ENCODE data around the gene CFB. TPM values are rescaled to one million over a fixed set of nuclear protein-coding genes. Genes with fewer than 3 reads are reported as not detected.

CFB gene
- total and polyA plus RNA-seq, 9 of the 15 experiments (the other 6 are each of a cell fraction or from before 2014, with no cell fraction given): 0.08 to 0.91 (median 0.22) TPM; not detected in 4

DNA sequence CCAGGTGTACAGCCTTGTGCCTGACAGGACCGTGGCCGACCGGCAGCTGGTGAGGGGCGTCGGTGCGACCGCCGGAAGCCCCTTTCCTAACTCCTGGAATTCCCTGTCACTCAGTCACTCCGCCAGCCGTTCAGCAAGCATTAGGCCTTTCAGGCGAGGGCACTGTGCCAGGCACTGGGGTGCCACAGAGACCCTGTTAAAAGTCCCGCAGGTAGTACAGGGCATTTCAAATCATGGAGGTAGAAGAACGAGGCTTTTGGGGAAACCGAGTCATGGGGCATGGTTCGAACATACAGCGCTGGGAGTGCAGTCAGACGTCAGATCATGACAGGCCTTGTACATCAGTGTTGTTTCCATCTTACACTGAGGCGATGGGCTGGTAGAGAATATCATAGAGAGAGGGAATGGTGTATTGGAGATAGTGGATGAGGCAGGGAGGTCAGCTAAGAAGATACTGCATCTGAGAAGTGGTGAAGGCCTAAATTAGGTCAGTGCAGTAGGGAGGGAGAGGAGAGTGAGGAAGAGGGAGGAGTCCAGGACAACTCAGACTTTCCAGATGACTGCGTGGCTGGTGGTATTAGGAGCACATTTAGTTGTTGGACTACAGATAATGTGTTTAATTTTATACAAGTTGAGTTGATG lies 26.9 kb downstream of the CFB start (continued):
- TF ChIP-seq, protein P1, sequence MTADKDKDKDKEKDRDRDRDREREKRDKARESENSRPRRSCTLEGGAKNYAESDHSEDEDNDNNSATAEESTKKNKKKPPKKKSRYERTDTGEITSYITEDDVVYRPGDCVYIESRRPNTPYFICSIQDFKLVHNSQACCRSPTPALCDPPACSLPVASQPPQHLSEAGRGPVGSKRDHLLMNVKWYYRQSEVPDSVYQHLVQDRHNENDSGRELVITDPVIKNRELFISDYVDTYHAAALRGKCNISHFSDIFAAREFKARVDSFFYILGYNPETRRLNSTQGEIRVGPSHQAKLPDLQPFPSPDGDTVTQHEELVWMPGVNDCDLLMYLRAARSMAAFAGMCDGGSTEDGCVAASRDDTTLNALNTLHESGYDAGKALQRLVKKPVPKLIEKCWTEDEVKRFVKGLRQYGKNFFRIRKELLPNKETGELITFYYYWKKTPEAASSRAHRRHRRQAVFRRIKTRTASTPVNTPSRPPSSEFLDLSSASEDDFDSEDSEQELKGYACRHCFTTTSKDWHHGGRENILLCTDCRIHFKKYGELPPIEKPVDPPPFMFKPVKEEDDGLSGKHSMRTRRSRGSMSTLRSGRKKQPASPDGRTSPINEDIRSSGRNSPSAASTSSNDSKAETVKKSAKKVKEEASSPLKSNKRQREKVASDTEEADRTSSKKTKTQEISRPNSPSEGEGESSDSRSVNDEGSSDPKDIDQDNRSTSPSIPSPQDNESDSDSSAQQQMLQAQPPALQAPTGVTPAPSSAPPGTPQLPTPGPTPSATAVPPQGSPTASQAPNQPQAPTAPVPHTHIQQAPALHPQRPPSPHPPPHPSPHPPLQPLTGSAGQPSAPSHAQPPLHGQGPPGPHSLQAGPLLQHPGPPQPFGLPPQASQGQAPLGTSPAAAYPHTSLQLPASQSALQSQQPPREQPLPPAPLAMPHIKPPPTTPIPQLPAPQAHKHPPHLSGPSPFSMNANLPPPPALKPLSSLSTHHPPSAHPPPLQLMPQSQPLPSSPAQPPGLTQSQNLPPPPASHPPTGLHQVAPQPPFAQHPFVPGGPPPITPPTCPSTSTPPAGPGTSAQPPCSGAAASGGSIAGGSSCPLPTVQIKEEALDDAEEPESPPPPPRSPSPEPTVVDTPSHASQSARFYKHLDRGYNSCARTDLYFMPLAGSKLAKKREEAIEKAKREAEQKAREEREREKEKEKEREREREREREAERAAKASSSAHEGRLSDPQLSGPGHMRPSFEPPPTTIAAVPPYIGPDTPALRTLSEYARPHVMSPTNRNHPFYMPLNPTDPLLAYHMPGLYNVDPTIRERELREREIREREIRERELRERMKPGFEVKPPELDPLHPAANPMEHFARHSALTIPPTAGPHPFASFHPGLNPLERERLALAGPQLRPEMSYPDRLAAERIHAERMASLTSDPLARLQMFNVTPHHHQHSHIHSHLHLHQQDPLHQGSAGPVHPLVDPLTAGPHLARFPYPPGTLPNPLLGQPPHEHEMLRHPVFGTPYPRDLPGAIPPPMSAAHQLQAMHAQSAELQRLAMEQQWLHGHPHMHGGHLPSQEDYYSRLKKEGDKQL (CRISPR knock-in tag; IDR thresholded peaks at IDR 0.05; ENCODE audit: borderline replicate concordance): 0 out of 2 replicates have a peak, but pooled peaks have one; percentile 47
- TF ChIP-seq, protein P2, sequence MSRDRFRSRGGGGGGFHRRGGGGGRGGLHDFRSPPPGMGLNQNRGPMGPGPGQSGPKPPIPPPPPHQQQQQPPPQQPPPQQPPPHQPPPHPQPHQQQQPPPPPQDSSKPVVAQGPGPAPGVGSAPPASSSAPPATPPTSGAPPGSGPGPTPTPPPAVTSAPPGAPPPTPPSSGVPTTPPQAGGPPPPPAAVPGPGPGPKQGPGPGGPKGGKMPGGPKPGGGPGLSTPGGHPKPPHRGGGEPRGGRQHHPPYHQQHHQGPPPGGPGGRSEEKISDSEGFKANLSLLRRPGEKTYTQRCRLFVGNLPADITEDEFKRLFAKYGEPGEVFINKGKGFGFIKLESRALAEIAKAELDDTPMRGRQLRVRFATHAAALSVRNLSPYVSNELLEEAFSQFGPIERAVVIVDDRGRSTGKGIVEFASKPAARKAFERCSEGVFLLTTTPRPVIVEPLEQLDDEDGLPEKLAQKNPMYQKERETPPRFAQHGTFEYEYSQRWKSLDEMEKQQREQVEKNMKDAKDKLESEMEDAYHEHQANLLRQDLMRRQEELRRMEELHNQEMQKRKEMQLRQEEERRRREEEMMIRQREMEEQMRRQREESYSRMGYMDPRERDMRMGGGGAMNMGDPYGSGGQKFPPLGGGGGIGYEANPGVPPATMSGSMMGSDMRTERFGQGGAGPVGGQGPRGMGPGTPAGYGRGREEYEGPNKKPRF (IDR thresholded peaks at IDR 0.05; ENCODE audit: low read depth, low read length): no peak
- no peak for TF ChIP-seq CAMTA2 (CRISPR knock-in tag; conservative IDR thresholded peaks at IDR 0.05)
- no peak for TF ChIP-seq TCFL5 (CRISPR knock-in tag; conservative IDR thresholded peaks at IDR 0.05)
- no peak for TF ChIP-seq MAFF (IDR thresholded peaks at IDR 0.05; ENCODE audit: low read length)
- TF ChIP-seq, protein P3, sequence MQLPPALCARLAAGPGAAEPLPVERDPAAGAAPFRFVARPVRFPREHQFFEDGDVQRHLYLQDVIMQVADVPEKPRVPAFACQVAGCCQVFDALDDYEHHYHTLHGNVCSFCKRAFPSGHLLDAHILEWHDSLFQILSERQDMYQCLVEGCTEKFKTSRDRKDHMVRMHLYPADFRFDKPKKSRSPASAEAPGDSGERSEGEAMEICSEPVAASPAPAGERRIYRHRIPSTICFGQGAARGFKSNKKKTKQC (CRISPR knock-in tag; IDR thresholded peaks at IDR 0.05): peak; percentile 91; the same call in 1 of the 2 replicates
- TF ChIP-seq ELF1 (tag; IDR thresholded peaks at IDR 0.05): no peak
- TF ChIP-seq ZNF23 (CRISPR knock-in tag; IDR thresholded peaks at IDR 0.05): no peak
- TF ChIP-seq, protein P4, sequence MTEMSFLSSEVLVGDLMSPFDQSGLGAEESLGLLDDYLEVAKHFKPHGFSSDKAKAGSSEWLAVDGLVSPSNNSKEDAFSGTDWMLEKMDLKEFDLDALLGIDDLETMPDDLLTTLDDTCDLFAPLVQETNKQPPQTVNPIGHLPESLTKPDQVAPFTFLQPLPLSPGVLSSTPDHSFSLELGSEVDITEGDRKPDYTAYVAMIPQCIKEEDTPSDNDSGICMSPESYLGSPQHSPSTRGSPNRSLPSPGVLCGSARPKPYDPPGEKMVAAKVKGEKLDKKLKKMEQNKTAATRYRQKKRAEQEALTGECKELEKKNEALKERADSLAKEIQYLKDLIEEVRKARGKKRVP (CRISPR knock-in tag; IDR thresholded peaks at IDR 0.05): 0 out of 2 replicates have a peak, but pooled peaks have one; percentile 8
- no peak; the same call in 1 of the 2 replicates for TF ChIP-seq ATF7 (IDR thresholded peaks at IDR 0.05)
- TF ChIP-seq, protein P5, sequence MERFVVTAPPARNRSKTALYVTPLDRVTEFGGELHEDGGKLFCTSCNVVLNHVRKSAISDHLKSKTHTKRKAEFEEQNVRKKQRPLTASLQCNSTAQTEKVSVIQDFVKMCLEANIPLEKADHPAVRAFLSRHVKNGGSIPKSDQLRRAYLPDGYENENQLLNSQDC (CRISPR knock-in tag; IDR thresholded peaks at IDR 0.05): 0 out of 2 replicates have a peak, but pooled peaks have one; percentile 12
- peak; percentile 73 for TF ChIP-seq JUND (IDR thresholded peaks at IDR 0.05; ENCODE audit: borderline replicate concordance, low read depth, low read length)
- TF ChIP-seq JUND (tag; IDR thresholded peaks at IDR 0.05; ENCODE audit: borderline replicate concordance, low read depth, low read length): peak; percentile 88; the same call in 2 of the 3 replicates
- no peak for TF ChIP-seq GABPA (tag; conservative IDR thresholded peaks at IDR 0.05; ENCODE audit: low read depth)
- 0 out of 2 replicates have a peak, but pooled peaks have one; percentile 30 for TF ChIP-seq SRSF1 (IDR thresholded peaks at IDR 0.05; ENCODE audit: low read depth, low read length)
- no peak for TF ChIP-seq ADNP (tag; IDR thresholded peaks at IDR 0.05)
- no peak for TF ChIP-seq FIP1L1 (IDR thresholded peaks at IDR 0.05; ENCODE audit: low read depth, low read length, poor library complexity, severe bottlenecking)
- peak; percentile 73 for TF ChIP-seq SAP30 (IDR thresholded peaks at IDR 0.05; ENCODE audit: borderline replicate concordance, insufficient read depth, low read depth, low read length, poor library complexity, severe bottlenecking)
